Ishikawa (cell line): ENCODE results near the gene SESTD1.

Experiments
- CEBPB ChIP-seq: IDR thresholded peaks from 2 replicates; pipeline ENCODE4 v1.6.1; 2012
- CREB1 ChIP-seq: IDR thresholded peaks from 2 replicates; pipeline ENCODE4 v1.6.1; 2012; ENCODE audit warnings: low read depth
- EGR1 ChIP-seq: IDR thresholded peaks from 2 replicates; pipeline ENCODE4 v1.6.1; 2012
- EP300 ChIP-seq: IDR thresholded peaks from 2 replicates; pipeline ENCODE4 v1.6.1; 2012; ENCODE audit warnings: borderline replicate concordance
- FOXM1 ChIP-seq: IDR thresholded peaks from 2 replicates; pipeline ENCODE4 v1.6.1; 2012; ENCODE audit warnings: low read depth, borderline replicate concordance
- NFIC ChIP-seq: IDR thresholded peaks from 2 replicates; pipeline ENCODE4 v1.6.1; 2012
- RAD21 ChIP-seq: IDR thresholded peaks from 2 replicates; pipeline ENCODE4 v1.6.1; 2012; ENCODE audit warnings: low read depth
- TAF1 ChIP-seq: IDR thresholded peaks from 2 replicates; pipeline ENCODE4 v1.6.1; 2012; ENCODE audit warnings: low read depth, mild to moderate bottlenecking
- TCF12 ChIP-seq: IDR thresholded peaks from 2 replicates; pipeline ENCODE4 v1.6.1; 2012; ENCODE audit warnings: low read depth
- TEAD4 ChIP-seq: IDR thresholded peaks from 2 replicates; pipeline ENCODE4 v1.6.1; 2012
- YY1 ChIP-seq: IDR thresholded peaks from 2 replicates; pipeline ENCODE4 v1.6.1; 2012; ENCODE audit warnings: low read depth
- ZBTB7A ChIP-seq: IDR thresholded peaks from 2 replicates; pipeline ENCODE4 v1.6.1; 2012; ENCODE audit warnings: low read depth
- TF ChIP-seq, protein P1 (sequence below): IDR thresholded peaks from 2 replicates; pipeline ENCODE4 v1.6.1; 2012; ENCODE audit warnings: low read depth, mild to moderate bottlenecking
- TF ChIP-seq, protein P2 (sequence below): IDR thresholded peaks from 2 replicates; pipeline ENCODE4 v1.6.1; 2012
- TF ChIP-seq, protein P3 (sequence below): IDR thresholded peaks from 2 replicates; pipeline ENCODE4 v1.6.1; 2012

SESTD1 gene

DNA sequence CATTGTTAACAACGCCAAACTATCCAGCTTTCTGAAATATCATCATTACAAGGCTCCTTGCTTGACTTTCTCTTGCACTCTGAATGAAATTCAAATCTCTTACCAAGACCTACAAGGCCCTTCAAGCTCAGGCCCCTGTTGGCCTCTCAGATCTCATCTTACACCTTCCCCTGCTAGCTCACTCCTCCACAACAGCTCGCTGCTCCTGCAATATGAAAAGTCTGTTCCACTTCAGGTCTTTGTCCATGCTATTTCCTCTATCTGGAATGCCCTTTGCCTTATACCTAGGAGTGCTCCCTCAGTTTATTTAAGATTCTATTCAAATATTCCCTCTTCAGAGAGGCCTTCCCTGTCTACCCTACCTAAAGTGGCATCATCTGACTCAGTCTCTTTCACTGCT lies 91.7 kb downstream of the SESTD1 start:
- TF ChIP-seq YY1 (no peak), FOXM1 (no peak), ZBTB7A (no peak)
- TF ChIP-seq, protein P1, sequence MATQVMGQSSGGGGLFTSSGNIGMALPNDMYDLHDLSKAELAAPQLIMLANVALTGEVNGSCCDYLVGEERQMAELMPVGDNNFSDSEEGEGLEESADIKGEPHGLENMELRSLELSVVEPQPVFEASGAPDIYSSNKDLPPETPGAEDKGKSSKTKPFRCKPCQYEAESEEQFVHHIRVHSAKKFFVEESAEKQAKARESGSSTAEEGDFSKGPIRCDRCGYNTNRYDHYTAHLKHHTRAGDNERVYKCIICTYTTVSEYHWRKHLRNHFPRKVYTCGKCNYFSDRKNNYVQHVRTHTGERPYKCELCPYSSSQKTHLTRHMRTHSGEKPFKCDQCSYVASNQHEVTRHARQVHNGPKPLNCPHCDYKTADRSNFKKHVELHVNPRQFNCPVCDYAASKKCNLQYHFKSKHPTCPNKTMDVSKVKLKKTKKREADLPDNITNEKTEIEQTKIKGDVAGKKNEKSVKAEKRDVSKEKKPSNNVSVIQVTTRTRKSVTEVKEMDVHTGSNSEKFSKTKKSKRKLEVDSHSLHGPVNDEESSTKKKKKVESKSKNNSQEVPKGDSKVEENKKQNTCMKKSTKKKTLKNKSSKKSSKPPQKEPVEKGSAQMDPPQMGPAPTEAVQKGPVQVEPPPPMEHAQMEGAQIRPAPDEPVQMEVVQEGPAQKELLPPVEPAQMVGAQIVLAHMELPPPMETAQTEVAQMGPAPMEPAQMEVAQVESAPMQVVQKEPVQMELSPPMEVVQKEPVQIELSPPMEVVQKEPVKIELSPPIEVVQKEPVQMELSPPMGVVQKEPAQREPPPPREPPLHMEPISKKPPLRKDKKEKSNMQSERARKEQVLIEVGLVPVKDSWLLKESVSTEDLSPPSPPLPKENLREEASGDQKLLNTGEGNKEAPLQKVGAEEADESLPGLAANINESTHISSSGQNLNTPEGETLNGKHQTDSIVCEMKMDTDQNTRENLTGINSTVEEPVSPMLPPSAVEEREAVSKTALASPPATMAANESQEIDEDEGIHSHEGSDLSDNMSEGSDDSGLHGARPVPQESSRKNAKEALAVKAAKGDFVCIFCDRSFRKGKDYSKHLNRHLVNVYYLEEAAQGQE = no peak

DNA sequence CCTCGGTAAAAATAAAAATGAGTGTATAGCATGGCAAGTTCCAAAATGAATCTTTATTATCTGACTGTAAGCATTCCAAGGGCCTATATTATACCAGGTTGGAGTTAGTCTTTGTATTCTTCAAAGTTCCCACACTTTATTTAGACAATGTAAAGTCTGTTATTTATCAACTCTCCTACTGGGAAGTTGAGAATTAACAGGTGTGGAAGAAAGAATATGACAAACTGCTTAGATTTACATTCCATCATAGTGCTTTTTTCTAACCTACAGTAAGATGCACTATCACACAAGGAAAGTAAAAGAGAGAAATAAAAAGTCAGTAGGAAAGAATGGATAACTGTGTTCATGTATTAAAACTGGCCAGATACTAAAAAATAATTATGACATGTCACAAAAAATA lies 93.3 kb downstream of the SESTD1 start:
- no peak for TF ChIP-seq NFIC
- TF ChIP-seq TEAD4 = no peak
- no peak for TF ChIP-seq RAD21
- TF ChIP-seq FOXM1 = no peak
- no peak for TF ChIP-seq CREB1

DNA sequence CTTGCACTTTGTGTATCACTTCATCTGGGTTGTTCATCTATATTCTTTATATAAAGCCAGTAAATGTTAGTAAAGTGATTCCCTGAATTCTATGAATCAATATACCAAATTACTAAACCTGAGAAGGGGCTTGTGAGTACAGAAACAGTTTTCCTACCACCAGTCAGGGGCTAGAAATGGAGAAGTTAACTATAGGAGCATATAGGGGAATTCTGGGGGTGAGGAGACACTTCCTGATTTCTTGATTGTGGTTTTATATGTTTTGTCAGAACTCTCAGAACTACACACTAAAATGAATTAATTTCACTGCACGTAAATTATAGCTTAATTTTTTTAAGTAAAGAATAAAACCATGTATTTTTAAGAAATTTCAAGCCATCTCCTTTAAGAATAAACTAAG lies 93.7 kb downstream of the SESTD1 start:
- TF ChIP-seq FOXM1 (no peak), YY1 (no peak), RAD21 (no peak), NFIC (no peak), EP300 (no peak), CEBPB (no peak), EGR1 (no peak), CREB1 (no peak), TEAD4 (no peak), ZBTB7A (no peak), TAF1 (no peak), TCF12 (no peak)
- TF ChIP-seq, protein P2, sequence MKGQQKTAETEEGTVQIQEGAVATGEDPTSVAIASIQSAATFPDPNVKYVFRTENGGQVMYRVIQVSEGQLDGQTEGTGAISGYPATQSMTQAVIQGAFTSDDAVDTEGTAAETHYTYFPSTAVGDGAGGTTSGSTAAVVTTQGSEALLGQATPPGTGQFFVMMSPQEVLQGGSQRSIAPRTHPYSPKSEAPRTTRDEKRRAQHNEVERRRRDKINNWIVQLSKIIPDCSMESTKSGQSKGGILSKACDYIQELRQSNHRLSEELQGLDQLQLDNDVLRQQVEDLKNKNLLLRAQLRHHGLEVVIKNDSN = no peak
- TF ChIP-seq, protein P3, sequence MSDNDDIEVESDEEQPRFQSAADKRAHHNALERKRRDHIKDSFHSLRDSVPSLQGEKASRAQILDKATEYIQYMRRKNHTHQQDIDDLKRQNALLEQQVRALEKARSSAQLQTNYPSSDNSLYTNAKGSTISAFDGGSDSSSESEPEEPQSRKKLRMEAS = no peak
- TF ChIP-seq, protein P1 = no peak

DNA sequence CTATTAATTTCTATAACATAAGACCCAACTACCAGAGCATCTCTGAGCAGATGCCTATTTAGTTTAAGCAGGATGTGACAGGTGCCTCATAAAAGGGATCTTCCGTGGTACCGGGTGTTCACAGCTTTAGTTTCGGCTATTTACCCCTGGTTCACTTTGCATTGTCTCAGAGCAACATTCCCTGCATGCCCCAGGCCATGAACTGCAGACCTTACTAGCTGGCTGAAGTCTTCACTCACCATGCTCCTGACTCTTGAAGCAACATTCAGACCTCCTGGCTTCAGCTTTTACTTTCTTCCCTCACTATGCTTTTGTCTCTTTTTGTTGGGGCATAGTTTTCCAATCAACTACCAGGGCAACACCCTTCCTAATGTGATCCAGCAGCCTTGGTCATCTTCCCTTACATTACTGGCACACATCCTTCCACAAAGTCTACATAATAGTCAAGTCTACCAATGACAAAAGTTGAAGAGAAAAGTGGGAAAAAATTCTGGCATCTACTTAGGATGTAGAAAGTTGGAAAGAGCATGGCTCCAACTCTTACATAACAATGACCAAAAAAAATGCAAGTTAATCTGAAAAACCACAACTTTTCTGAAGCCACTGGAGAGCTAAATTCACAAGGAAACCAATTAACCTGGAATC lies 99.2 kb downstream of the SESTD1 start:
- TF ChIP-seq CEBPB (no peak), CREB1 (no peak), EP300 (no peak), NFIC (no peak), TEAD4 (no peak), YY1 (no peak), EGR1 (no peak), TAF1 (no peak), RAD21 (no peak), TCF12 (no peak), FOXM1 (no peak), ZBTB7A (no peak)
- TF ChIP-seq, protein P3 = no peak
- TF ChIP-seq, protein P2 = no peak
- TF ChIP-seq, protein P1 = no peak

DNA sequence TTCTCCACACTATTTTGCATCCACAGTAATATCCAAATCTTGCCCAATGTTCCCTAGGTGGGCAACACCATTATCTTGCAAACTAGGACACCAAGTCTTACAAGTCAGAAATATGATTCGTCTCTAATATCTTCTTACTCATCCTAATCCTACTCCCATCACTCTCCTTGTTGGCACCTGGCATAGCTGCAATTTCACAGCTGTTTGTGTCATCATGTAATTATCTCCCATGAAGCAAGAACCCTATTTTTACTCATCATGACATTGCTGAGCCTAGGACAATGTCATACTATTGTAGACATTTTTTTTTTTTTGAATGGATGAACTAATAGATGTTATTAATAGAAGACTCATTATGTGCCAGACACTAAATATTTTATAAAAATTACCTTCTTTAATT lies 123.4 kb downstream of the SESTD1 start:
- TF ChIP-seq, protein P1 = no peak
- no peak for TF ChIP-seq TCF12
- no peak for TF ChIP-seq RAD21
- TF ChIP-seq, protein P3 = no peak
- no peak for TF ChIP-seq EGR1
- no peak for TF ChIP-seq CEBPB
- TF ChIP-seq NFIC = no peak
